GM23248 (cell line): ENCODE results near the gene TIMD4. TPM values are rescaled to one million over a fixed set of nuclear protein-coding genes. Genes with fewer than 3 reads are reported as not detected.
"Not testable (repeated sequence)": the region's sequence is repeated elsewhere in the genome, so short reads cannot be mapped to it uniquely, and the experiment has no call there.

ENCODE experiments used
- DNase-seq: peaks from one replicate; pipeline ENCODE4 v3.0.0-alpha.2; 2015
- H2AFZ ChIP-seq: fragments of 200-600 bp; sonication (generic); 2 replicates; pipeline ENCODE4 v1.6.1; 2016; ENCODE audit warnings: antibody characterized with exemption
- H3F3A ChIP-seq: fragments of 200-600 bp; sonication (generic); 2 replicates; pipeline ENCODE4 v1.6.1; 2016; ENCODE audit warnings: mild to moderate bottlenecking, antibody characterized with exemption, mixed run types; ENCODE audit not compliant: insufficient read depth
- H3K27ac ChIP-seq: fragments of 200-600 bp; sonication (generic); 2 replicates; pipeline ENCODE4 v1.5.1; 2016; ENCODE audit warnings: mild to moderate bottlenecking
- H3K27me3 ChIP-seq: fragments of 200-600 bp; sonication (generic); replicated peaks from 2 replicates; pipeline ENCODE4 v1.6.1; 2016; ENCODE audit warnings: mild to moderate bottlenecking; ENCODE audit not compliant: insufficient read depth
- H3K36me3 ChIP-seq: fragments of 200-600 bp; sonication (generic); 2 replicates; pipeline ENCODE4 v1.6.1; 2016; ENCODE audit warnings: low read depth, mild to moderate bottlenecking
- H3K4me1 ChIP-seq: fragments of 200-600 bp; sonication (generic); 2 replicates; pipeline ENCODE4 v1.6.1; 2016; ENCODE audit warnings: mild to moderate bottlenecking; ENCODE audit not compliant: insufficient read depth
- H3K4me2 ChIP-seq: fragments of 200-600 bp; sonication (generic); one replicate; pipeline ENCODE4 v1.6.1; 2016; ENCODE audit warnings: mild to moderate bottlenecking; ENCODE audit not compliant: unreplicated experiment
- H3K4me3 ChIP-seq: fragments of 200-600 bp; sonication (generic); 2 replicates; pipeline ENCODE4 v1.5.1; 2016; ENCODE audit warnings: mild to moderate bottlenecking
- H3K79me2 ChIP-seq: fragments of 200-600 bp; sonication (generic); 2 replicates; pipeline ENCODE4 v1.6.1; 2016; ENCODE audit warnings: mild to moderate bottlenecking; ENCODE audit not compliant: insufficient read depth
- H3K9ac ChIP-seq: fragments of 200-600 bp; sonication (generic); 2 replicates; pipeline ENCODE4 v1.6.1; 2016; ENCODE audit warnings: mild to moderate bottlenecking
- H3K9me2 ChIP-seq: fragments of 200-600 bp; sonication (generic); 2 replicates; pipeline ENCODE4 v1.6.1; 2016; ENCODE audit warnings: mixed run types, mild to moderate bottlenecking, moderate library complexity; ENCODE audit not compliant: insufficient read depth
- H3K9me3 ChIP-seq: fragments of 200-600 bp; sonication (generic); one replicate; pipeline ENCODE4 v1.6.1; 2017; ENCODE audit warnings: low read depth
- H4K20me1 ChIP-seq: fragments of 200-600 bp; sonication (generic); 2 replicates; pipeline ENCODE4 v1.6.0; 2016; ENCODE audit not compliant: insufficient read depth
- EZH2 ChIP-seq: fragments of 200-600 bp; sonication (generic); IDR thresholded peaks from 2 replicates; pipeline ENCODE4 v1.6.1; 2018; ENCODE audit warnings: antibody characterized with exemption, mild to moderate bottlenecking; ENCODE audit not compliant: insufficient read depth, poor library complexity, severe bottlenecking
- EZH2phosphoT487 ChIP-seq: fragments of 200-600 bp; sonication (generic); IDR thresholded peaks from 2 replicates; pipeline ENCODE4 v1.6.1; 2018; ENCODE audit warnings: antibody characterized with exemption, moderate library complexity, mild to moderate bottlenecking, low read depth; ENCODE audit not compliant: insufficient read depth
- WGBS, 2 experiments: methylation state at CpG; one replicate each; pipeline ENCODE4 v1.1.6; 2015 to 2017; ENCODE audit warnings: low lambda C conversion rate in 2 of 2, low coverage in 1 of 2; ENCODE audit errors: missing lambda C conversion rate in 2 of 2; 5-methylcytosine and 5-hydroxymethylcytosine counted together
- in situ Hi-C: fragments of 300-500 bp; cut with MboI; formaldehyde crosslinking; loops from 2 replicates; pipeline ENCODE4 v1.15.0; 2020
- polyA plus RNA-seq: library from polyadenylated mRNA; unstranded; fragments of >200 nt; fragmentation: Nextera tagmentation; extraction: Ambion mirVana; gene quantifications from 2 replicates; pipeline ENCODE4 v1.2.1, GENCODE V29; 2016
- total RNA-seq: library from RNA; depleted of rRNA; stranded (reverse); fragments of >200 nt; shearing (Covaris generic); gene quantifications from 2 replicates; pipeline ENCODE4 v1.2.3, GENCODE V29; 2014

TIMD4 gene
- total and polyA plus RNA-seq, 2 experiments from 2014 or later = not detected

- no peaks in the 10 kb centered on the region for H3K9me3 ChIP-seq
- in situ Hi-C loops = no loop called here
Measured at GRCh38 chr5:156929366-156929948, 33.6 kb downstream of the TIMD4 start.

GRCh38 chr5:156927545-156927944, 35.5 kb downstream of the TIMD4 start:
- H3K4me3 ChIP-seq = no peak overlapping the region
- H3K9ac ChIP-seq = no peak overlapping the region

More at GRCh38 chr5:156929366-156929948, 33.6 kb downstream of the TIMD4 start:
- no peaks in the 10 kb centered on the region for H4K20me1 ChIP-seq
- no peaks in the 10 kb centered on the region for H3K27me3 ChIP-seq
- no peaks in the 10 kb centered on the region for H3K79me2 ChIP-seq
- TF ChIP-seq EZH2phosphoT487 (no peak), EZH2 (no peak)
- H3K27ac ChIP-seq = no peak overlapping the region
- no peaks in the 10 kb centered on the region for H3K4me1 ChIP-seq
- no peaks in the 10 kb centered on the region for H3K9me2 ChIP-seq
- DNase-seq = no peak
- WGBS, 2 experiments = 8 to 15% methylated on average over 3 of the region's 3 CpGs
- no peak overlapping the region for H2AFZ ChIP-seq
- H3K9ac ChIP-seq = no peak overlapping the region
- H3K36me3 ChIP-seq = no peaks in the 10 kb centered on the region
- H3K4me2 ChIP-seq = no peak overlapping the region
- H3K4me3 ChIP-seq = no peak overlapping the region
- H3F3A ChIP-seq = no peaks in the 10 kb centered on the region

DNA sequence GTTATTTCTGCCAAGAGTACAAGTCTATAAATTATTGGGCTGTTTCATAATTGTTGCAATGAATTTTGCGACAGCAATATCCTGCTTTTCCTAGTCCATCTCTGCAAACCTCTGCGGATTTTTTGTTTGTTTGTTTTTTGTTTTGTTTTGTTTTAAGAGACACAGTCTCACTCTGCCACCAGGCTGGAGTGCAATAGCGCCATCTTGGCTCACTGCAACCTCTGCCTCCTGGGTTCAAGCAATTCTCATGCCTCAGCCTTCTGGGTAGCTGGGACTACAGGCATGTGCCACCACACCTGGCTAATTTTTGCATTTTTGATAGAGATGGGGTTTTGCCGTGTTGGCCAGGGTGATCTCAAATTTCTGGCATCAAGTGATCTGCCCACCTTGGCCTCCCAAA, 37.3 kb downstream of the TIMD4 start:
- H3K4me3 ChIP-seq, H3K36me3 ChIP-seq, H3K79me2 ChIP-seq, H3K27me3 ChIP-seq, H3K27ac ChIP-seq, H3K4me1 ChIP-seq, H3F3A ChIP-seq, H3K9ac ChIP-seq, H3K9me2 ChIP-seq, H2AFZ ChIP-seq, H4K20me1 ChIP-seq, H3K4me2 ChIP-seq, H3K9me3 ChIP-seq, in situ Hi-C loops, DNase-seq: not testable (repeated sequence)
- WGBS, 2 experiments = 0 to 5% methylated on average over 4 of the region's 4 CpGs

More at GRCh38 chr5:156927545-156927944, 35.5 kb downstream of the TIMD4 start:
- no peaks in the 10 kb centered on the region for H3F3A ChIP-seq
- no peak for TF ChIP-seq EZH2phosphoT487
- no peak for TF ChIP-seq EZH2
- H3K4me2 ChIP-seq = no peak overlapping the region
- H3K79me2 ChIP-seq = no peaks in the 10 kb centered on the region
- no peaks in the 10 kb centered on the region for H4K20me1 ChIP-seq
- no peak for DNase-seq
- no peaks in the 10 kb centered on the region for H3K4me1 ChIP-seq
- WGBS, 2 experiments = 10 to 22% methylated on average over 1 of the region's 1 CpG
- H3K36me3 ChIP-seq = no peaks in the 10 kb centered on the region
- in situ Hi-C loops = no loop called here
- no peak overlapping the region for H2AFZ ChIP-seq
- H3K27ac ChIP-seq = no peak overlapping the region
- H3K27me3 ChIP-seq = no peaks in the 10 kb centered on the region
- H3K9me2 ChIP-seq = no peaks in the 10 kb centered on the region
- no peaks in the 10 kb centered on the region for H3K9me3 ChIP-seq

DNA sequence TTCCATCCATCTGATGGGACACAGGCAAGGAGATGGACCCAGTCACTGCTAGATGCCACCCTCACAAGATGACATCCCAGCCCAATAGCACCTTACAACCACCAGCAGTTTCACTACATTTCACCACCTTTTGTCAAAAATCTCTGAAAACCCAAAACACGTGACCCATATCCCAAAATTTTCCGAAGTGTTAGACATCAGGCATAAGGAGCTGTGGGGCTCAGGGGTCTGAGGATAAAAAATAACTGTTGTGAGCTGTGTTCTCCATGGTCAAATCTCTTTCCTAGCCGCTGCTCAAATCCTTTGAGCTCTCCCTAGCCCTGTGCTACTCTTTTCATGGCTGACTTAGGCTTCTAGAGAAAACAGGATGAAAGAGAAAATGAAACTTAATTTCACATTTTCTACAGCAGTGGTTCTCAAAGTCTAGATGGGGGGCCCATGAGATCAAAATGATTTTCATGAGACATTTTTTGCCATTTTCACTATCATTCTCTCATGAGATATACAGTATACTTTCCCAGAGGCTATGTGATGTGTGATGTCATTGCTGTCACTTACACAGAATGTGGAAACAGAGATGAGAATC, 40.7 kb downstream of the TIMD4 start:
- Histone ChIP-seq H3F3A (no peaks in the 10 kb centered on the region), H3K9me2 (no peaks in the 10 kb centered on the region), H3K9me3 (no peaks in the 10 kb centered on the region), H4K20me1 (no peaks in the 10 kb centered on the region), H3K9ac (no peak overlapping the region), H3K4me3 (no peak overlapping the region), H3K27ac (no peak overlapping the region), H3K79me2 (no peaks in the 10 kb centered on the region), H2AFZ (no peak overlapping the region), H3K27me3 (no peaks in the 10 kb centered on the region), H3K4me2 (no peak overlapping the region), H3K4me1 (no peaks in the 10 kb centered on the region), H3K36me3 (no peaks in the 10 kb centered on the region)
- no peak for DNase-seq
- TF ChIP-seq EZH2 = no peak
- TF ChIP-seq EZH2phosphoT487 = no peak
- WGBS, 2 experiments = 36 to 37% methylated on average over 3 of the region's 3 CpGs
- in situ Hi-C loops = no loop called here
